ENCODE results near the gene FAM237B. TPM values are rescaled to one million over a fixed set of nuclear protein-coding genes. Genes with fewer than 3 reads are reported as not detected.

The FAM237B gene
- polyA plus RNA-seq, 2 of the 4 experiments (the other 2 are of a cell fraction) = not detected

DNA sequence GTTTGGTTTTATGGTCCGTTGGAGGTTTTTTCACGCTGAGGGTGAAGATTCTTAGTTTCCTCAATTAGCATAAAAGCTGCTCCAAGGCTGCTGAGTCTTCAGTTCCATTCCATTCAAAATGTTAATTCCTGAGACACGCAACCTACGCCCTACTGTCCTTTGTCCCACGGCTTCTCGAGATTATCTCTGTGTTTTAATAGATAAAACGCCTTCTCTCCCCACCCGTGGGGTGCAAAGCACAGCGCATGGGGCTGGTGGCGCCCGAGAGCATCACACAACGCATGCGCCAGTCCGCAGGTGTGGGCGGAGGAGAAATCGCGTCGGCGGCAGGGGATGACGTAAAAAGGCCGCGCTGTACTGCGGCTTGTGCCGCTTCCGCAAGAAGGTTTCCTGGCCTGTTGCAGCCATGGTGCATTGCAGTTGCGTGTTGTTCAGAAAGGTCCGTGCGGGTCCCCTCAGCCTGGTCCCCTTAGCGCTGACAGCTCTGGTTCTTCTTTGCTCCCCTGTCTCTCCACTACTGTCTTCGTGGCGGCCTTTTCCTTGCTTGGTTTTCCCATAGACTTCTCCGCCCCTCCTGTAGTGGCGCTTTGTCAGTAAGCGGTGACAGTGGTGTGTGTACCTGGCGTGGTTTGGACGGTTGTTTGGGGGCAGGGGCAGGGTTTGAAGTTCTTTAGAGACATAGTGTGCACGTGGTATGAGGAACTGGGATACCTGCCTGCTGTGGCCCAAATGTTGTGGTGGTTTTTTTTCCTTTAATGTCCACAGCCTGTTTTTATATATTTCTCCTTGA, 25.4 kb upstream of the FAM237B start, which contains the start of gene GTPBP10 (continued):
- TF ChIP-seq, protein P1, sequence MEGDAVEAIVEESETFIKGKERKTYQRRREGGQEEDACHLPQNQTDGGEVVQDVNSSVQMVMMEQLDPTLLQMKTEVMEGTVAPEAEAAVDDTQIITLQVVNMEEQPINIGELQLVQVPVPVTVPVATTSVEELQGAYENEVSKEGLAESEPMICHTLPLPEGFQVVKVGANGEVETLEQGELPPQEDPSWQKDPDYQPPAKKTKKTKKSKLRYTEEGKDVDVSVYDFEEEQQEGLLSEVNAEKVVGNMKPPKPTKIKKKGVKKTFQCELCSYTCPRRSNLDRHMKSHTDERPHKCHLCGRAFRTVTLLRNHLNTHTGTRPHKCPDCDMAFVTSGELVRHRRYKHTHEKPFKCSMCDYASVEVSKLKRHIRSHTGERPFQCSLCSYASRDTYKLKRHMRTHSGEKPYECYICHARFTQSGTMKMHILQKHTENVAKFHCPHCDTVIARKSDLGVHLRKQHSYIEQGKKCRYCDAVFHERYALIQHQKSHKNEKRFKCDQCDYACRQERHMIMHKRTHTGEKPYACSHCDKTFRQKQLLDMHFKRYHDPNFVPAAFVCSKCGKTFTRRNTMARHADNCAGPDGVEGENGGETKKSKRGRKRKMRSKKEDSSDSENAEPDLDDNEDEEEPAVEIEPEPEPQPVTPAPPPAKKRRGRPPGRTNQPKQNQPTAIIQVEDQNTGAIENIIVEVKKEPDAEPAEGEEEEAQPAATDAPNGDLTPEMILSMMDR (IDR thresholded peaks at IDR 0.05) = peak; percentile 59
- TF ChIP-seq ATOH8 (CRISPR knock-in tag; IDR thresholded peaks at IDR 0.05; ENCODE audit: low read depth) (no peak), BCL3 (IDR thresholded peaks at IDR 0.05) (peak; percentile 91), SMC3 (IDR thresholded peaks at IDR 0.05) (peak; percentile 19; the same call in 1 of the 3 replicates)

- ChIA-PET CTCF (interaction anchor here (0.6 to 3.0 kb wide), 15 partner anchors 9 to 192 kb away, joined by 3 to 9 read pairs (median 3); partner anchors contain the start of gene STEAP1), POLR2A (interaction anchor here (0.5 to 1.4 kb wide), 6 partner anchors 9 to 152 kb away, joined by 3 to 7 read pairs (median 3); partner anchors contain the start of gene CLDN12)
- H3K9me3 ChIP-seq = no peaks in the 10 kb centered on the region
- H3K4me2 ChIP-seq = peak overlapping the region; percentile 63
- peaks cover 3% of the 10 kb centered on the region; the same call in 1 of the 3 replicates for H3K4me1 ChIP-seq
- FAIRE-seq (no peak), DNase-seq (ENCODE audit: low read depth in 1 of 2, low spot score in 1 of 2) (peak in 1 of 2 experiments; percentile 27), ATAC-seq (peak; percentile 48 to 58; a peak in 5 of 6 replicates)
- no peak for TF ChIP-seq HEYL (CRISPR knock-in tag; IDR thresholded peaks at IDR 0.05)
- TF ChIP-seq ZNF302 (CRISPR knock-in tag; IDR thresholded peaks at IDR 0.05) = no peak
- no peak for TF ChIP-seq RNF2 (IDR thresholded peaks at IDR 0.05; ENCODE audit: borderline replicate concordance, low read depth)
- no peak for TF ChIP-seq HOXB13 (CRISPR knock-in tag; IDR thresholded peaks at IDR 0.05; ENCODE audit: low read depth)
- no peak for TF ChIP-seq CHD4 (IDR thresholded peaks at IDR 0.05; ENCODE audit: borderline replicate concordance)
- TF ChIP-seq EHF (CRISPR knock-in tag; IDR thresholded peaks at IDR 0.05) = no peak
- TF ChIP-seq JUNB (IDR thresholded peaks at IDR 0.05) = no peak
- TF ChIP-seq NR3C1 (IDR thresholded peaks at IDR 0.05) = no peak
- TF ChIP-seq POLR2A (IDR thresholded peaks at IDR 0.05; ENCODE audit: low read length) = no peak
- TF ChIP-seq, protein P2, sequence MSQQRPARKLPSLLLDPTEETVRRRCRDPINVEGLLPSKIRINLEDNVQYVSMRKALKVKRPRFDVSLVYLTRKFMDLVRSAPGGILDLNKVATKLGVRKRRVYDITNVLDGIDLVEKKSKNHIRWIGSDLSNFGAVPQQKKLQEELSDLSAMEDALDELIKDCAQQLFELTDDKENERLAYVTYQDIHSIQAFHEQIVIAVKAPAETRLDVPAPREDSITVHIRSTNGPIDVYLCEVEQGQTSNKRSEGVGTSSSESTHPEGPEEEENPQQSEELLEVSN (IDR thresholded peaks at IDR 0.05; ENCODE audit: borderline replicate concordance, low read depth) = no peak; the same call in 1 of the 2 replicates
- no peak for TF ChIP-seq REST (IDR thresholded peaks at IDR 0.05)
- WGBS (ENCODE audit: missing lambda C conversion rate) = 21% methylated on average over 18 of the region's 18 CpGs
- peak overlapping the region; percentile 62 for H3K4me3 ChIP-seq
- peak overlapping the region; percentile 84 to 90 for H3K27ac ChIP-seq
These were observed 24.7 kb upstream of the FAM237B start for GRCh38 chr7:90345595-90346335.
